GM18858 (cell line): ENCODE results near the gene JPT1.
"Not testable (repeated sequence)": the region's sequence is repeated elsewhere in the genome, so short reads cannot be mapped to it uniquely, and the experiment has no call there.

Source experiments
- ATAC-seq: cut with Tn5 transposase; IDR thresholded peaks from one replicate; pipeline ENCODE4 v1.9.1; 2021; ENCODE audit not compliant: unreplicated experiment

Gene JPT1

DNA sequence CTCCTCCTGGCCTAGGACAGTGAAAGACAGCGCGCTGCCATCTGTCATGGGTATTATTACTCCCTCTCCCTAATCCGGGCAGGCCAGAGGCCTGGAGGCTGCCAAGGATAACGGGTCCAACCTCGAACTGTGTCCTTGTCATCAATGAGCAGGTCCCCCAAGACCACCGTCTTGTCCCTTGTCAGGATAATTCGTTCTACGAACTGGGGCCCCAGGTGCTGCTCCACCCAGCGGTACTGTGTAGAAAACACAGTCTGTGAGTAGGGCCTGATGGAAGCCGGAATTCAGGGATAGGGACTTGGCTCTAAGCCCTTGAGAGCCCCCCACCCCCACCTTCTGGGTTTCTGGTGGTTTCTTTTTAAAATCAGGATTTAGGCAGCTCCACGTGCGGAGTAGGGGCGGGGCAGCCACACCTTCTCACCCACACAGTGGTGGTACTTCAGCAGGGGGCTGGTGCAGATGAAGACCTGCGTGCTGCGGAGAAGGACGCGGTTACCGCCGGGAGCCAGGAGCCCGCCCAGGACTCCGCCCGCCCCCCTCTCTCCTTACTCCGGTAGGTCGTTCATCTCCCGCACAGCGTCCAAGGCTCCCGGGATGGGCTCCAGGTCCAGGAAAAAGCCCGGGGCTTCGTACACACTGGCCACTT is 23.6 kb downstream of the JPT1 start:
- no peak for ATAC-seq

DNA sequence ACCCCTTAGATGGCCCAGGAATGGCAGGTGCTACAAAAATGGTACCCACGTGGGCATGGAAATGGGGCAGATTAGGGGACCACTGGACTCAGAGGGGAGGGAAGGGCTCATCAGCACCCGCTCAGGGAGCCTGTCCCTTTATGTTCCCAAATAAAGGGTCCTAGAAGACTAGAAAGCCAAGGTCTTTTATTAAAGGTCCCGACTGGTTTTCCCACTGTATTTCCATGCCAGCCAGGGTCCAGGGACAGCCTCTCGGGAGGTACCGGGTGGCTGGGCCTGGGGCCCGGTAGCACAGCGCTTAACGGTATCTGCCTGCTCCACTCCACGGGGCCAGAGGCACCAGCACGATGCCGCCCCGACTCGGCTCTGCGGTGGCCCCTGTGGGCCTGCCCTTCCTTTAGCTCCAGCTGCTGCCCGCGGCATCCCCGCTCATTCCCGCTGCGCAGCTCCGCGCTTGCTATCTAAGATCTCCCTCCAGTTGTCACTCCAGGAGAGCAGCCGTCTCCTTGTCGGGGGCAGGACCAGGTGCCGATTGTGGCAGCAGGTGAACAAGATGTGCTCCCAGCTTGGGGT is 24.2 kb downstream of the JPT1 start:
- ATAC-seq, result no peak

DNA sequence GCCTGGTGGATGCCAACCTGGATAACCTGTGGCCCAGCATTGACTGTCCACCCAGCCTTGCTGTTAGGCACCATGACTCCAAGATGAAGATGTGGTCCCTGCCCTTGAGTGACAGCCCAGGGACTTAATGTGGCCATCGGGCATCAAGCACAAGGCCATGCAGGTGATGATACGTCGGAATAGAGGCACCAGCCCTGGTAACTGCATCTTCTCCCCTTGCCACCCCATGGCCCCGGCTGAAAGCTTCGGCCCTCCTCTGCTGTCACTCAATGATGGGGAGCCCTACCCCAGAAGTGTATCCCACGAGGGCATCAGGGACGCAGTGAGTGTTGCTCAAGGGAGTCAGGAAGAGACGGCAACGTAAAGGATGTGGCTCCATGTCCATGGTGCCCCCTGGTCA is 24.7 kb downstream of the JPT1 start:
- ATAC-seq, result no peak

GRCh38 chr17:75128694-75129505 is 25.4 kb downstream of the JPT1 start:
- ATAC-seq, result no peak

DNA sequence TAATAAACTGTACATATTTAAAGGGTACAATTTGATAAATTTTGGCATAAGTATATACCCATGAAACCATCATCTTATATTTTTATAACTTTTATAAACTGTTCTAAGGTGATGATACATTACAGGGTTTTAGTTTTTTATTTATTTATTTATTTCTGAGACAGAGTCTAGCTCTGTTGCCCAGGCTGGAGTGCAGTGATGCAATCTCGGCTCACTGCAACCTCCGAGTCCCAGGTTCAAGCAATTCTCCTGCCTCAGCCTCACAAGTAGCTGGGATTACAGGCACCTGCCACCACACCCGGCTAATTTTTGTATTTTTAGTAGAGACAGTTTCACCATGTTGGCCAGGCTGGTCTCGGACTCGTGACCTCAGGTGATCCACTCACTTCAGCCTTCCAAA is 26.4 kb downstream of the JPT1 start:
- ATAC-seq, result not testable (repeated sequence)

DNA sequence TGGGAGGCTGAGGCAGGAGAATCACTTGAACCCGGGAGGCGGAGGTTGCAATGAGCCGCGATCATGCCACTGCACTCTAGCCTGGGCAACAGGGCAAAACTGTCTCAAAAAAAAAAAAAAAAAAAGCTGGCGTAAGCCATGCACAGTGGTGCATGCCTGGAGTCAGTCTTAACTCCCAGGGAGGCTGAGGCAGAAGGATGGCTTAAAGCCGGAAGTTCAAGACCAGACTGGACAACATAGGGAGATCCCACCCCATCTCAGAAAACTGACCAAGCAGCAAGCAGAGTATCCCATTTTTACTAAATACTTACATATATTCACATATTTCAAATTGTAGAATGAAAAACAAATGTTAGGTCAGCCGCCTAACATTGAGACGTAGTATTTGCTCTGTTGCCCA is 27.4 kb downstream of the JPT1 start:
- ATAC-seq, result no peak

GRCh38 chr17:75125984-75126383 is 28.3 kb downstream of the JPT1 start:
- ATAC-seq, result no peak

DNA sequence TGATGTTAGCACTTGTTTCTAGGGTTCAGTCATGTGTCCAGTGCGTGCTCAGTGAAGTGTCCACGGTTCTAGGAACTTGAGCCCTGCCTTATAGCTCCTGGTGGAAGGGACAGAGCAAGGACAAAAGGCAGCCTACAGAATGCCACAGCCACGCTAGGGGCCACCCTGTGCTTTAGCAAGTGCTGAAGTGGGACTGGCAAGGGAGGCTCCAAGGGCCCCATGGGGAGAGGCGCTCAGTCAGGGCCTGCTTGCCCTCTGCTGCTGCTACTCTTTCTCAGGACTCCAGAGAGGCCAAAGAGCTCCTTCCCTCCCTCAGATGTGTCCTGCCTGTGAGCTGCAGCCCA is 29.5 kb downstream of the JPT1 start:
- ATAC-seq, result no peak

- ATAC-seq, result no peak
Measured at GRCh38 chr17:75124041-75124818, 30.1 kb downstream of the JPT1 start.

DNA sequence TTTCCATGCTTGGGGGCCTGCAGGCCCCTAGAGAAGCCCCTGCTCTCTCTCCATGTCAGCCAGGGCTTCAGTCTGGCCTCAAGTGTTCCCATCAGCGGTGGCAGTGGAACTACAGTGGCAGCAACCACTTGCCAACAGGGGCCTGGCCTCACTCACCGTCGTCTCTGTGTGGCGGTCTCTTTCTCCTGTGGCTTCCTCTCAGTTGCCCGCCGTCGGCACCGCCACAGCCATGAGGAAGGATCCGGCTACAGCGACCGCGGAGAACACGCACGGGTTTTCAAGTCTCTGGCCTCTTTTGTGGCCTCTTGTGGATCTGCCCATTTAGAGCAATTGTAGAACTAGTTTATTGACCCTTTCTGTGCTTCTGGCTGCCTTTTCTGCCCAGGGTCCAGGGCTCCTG is 36.0 kb downstream of the JPT1 start:
- no peak for ATAC-seq

DNA sequence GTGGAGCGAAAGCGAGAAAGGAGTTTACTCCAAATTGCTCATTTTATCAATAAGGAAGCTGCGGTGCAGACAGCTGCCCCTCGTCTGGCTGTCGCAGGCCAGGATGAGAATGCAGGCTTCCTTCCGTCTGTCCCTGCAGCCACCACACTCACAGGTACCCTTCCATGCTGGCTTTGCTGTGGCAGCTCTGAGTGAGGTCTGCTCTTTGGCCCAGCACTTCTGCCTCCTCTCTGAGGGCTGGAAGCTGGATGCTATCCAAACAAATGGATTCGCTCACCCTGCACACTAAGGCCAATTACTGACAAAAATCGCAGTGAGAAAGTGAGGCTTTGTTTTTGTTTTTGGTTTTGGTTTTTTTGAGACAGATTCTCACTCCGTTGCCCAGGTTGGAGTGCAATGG is 37.6 kb downstream of the JPT1 start:
- no peak for ATAC-seq

DNA sequence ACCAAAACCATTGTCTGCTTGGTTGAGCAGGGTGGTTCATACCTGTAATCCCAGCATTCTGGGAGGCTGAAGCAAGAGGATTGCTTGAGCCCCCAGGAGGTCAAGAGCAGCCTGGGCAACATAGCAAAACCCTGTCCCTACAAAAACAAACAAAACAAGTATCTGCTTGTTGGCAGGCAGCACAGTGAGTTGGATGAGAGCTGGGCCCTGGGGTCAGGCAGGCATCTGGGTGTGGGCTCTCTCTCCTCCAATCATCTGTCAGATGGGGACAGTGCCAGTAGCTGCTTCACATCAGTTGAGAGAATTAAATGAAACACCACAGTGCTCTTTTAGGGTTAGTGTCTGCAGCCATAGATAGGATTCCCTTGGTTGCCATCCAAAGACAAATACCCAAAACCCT is 38.8 kb downstream of the JPT1 start:
- ATAC-seq, result no peak

- no peak for ATAC-seq
Measured at GRCh38 chr17:75114552-75115314, 39.6 kb downstream of the JPT1 start.

DNA sequence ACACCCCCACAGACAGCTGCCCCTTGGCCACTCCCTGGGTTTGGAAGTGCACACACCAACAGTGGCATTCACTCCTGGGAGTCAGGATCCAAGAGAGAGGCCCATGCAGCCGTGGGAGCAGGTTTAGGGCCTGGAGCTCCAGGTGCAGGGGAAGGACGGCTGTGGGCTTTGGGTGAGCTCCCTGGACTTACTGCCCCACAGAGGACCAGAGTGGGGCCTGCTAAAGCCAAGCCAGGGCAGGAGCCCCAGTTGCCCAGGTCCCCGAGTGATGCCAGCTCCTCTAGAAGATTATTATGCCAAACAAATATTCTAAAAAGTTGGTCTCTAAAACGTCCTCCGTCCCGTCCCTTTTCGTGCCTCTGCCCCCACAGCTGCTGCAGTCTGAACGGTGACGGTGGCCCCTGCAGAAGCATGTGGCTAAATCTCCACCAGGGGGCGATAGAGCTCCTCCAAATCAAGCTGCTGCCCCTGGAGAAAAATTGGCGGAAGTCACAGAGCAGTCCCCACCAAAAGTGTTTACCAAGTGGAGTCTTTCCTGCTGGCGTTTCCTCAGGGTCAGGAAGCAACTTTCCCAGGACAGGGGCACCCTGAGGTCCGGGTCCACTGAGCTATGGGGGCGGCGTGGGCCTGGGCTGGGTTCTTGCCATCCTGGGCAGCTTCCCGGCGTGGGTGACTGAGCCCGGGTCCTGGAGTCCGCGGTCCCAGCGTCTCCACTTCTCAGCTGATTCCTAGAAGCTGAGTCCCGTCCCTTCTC is 40.3 kb downstream of the JPT1 start:
- ATAC-seq, result no peak

DNA sequence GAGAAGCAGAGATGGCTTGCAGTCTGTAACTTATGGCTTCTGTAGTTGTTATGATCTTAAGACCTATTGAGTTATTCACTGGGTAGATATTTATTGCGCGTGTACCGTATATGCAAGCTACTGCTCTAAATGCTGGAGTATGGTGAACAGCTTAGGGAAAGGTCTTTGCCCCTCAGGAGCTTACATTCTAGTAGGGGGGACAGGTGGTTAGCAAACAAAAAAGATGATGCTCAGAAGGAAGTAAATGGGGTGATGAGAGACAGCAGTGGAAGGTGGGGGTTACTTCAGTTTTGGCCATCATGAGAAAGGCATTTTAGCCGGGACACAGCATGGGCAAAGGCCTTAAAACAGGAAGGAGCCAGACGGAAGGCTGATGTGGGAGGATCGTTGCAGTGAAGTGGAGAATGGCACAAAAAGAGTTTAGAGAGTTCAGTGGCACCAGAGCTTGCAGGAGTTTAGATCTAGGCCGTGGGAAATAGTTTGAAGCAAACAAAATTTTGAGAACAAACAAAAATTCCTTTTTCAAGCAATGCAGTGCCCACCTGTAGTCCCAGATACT is 42.5 kb downstream of the JPT1 start:
- ATAC-seq, result no peak

- ATAC-seq, result no peak
Measured at GRCh38 chr17:75110234-75110937, 43.9 kb downstream of the JPT1 start.

GRCh38 chr17:75109407-75110233 is 44.7 kb downstream of the JPT1 start, which contains the start of gene ARMC7:
Gene ARMC7, plus strand, starts transcription at chr17:75109969. Its CDS starts 320 bp downstream, at chr17:75110289.
- ATAC-seq, result peak; percentile 39

DNA sequence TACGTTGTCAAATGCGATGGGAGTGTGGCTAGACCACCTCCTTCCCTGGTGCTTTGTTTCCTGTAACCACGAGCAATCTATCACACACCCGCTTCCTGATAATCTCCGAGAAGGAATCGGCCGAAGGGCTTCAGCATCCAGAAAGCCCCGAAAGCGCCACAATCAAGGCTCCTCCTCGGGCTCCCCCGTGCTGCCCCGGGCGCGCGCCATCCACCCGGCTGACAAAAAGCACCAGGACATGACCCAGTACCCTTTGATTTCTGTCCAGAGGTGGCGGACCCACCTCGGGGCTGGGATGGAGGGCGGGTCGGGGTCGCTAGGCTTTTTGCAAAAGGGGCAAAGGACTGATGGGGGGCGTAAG is 45.3 kb downstream of the JPT1 start:
- no peak for ATAC-seq
